K562 (cell line): ENCODE data around the gene PPAN. TPM values are rescaled to one million over a fixed set of nuclear protein-coding genes. Genes with fewer than 3 reads are reported as not detected.

Experiments
- BRF1 ChIP-seq: IDR thresholded peaks from 3 replicates; pipeline ENCODE4 v1.6.1; 2011; ENCODE audit warnings: borderline replicate concordance, mild to moderate bottlenecking; ENCODE audit not compliant: insufficient read length; ENCODE audit errors: extremely low read depth
- CLOCK ChIP-seq: fragments of 250-450 bp; sonication (Bioruptor Pico); IDR thresholded peaks from 2 replicates; pipeline ENCODE4 v1.4.0; 2020; ENCODE audit warnings: mild to moderate bottlenecking, moderate library complexity, borderline replicate concordance
- CREBBP ChIP-seq: IDR thresholded peaks from one replicate; pipeline ENCODE4 v1.6.1; 2012; ENCODE audit warnings: low read depth, mild to moderate bottlenecking, control low read depth, inconsistent platforms, low read length
- E2F1 ChIP-seq: sonication (generic); formaldehyde crosslinking; IDR thresholded peaks from 2 replicates; pipeline ENCODE4 v1.8.1; 2023; ENCODE audit warnings: mild to moderate bottlenecking, missing genetic modification reagents, moderate library complexity
- FOXA1 ChIP-seq: fragments of 450-650 bp; IDR thresholded peaks from 2 replicates; pipeline ENCODE4 v1.6.1; 2016; ENCODE audit warnings: mild to moderate bottlenecking, borderline replicate concordance
- GTF2B ChIP-seq: IDR thresholded peaks from 2 replicates; pipeline ENCODE4 v1.6.1; 2011; ENCODE audit not compliant: insufficient read length; ENCODE audit errors: extremely low read depth
- HLTF ChIP-seq: fragments of 450-650 bp; IDR thresholded peaks from 2 replicates; pipeline ENCODE4 v1.6.1; 2016
- PHTF2 ChIP-seq: fragments of 250-450 bp; sonication (Bioruptor Pico); IDR thresholded peaks from 2 replicates; pipeline ENCODE4 v1.5.0; 2021; ENCODE audit warnings: mild to moderate bottlenecking
- POLR2A ChIP-seq: fragments of 450-650 bp; conservative IDR thresholded peaks from 2 replicates; pipeline ENCODE4 v1.6.1; 2016
- RFX7 ChIP-seq: fragments of 250-450 bp; sonication (Bioruptor Pico); IDR thresholded peaks from 2 replicates; pipeline ENCODE4 v1.5.1; 2021; ENCODE audit warnings: mild to moderate bottlenecking
- RHOXF2B ChIP-seq: fragments of 250-450 bp; sonication (Bioruptor Pico); conservative IDR thresholded peaks from 2 replicates; pipeline ENCODE4 v1.5.1; 2021
- SMAD4 ChIP-seq: fragments of 250-450 bp; sonication (Bioruptor Pico); conservative IDR thresholded peaks from 2 replicates; pipeline ENCODE4 v1.8.0; 2021; ENCODE audit warnings: inconsistent platforms, mild to moderate bottlenecking, moderate library complexity
- TRIM25 ChIP-seq: fragments of 450-650 bp; IDR thresholded peaks from 2 replicates; pipeline ENCODE4 v1.7.0; 2016; ENCODE audit warnings: borderline replicate concordance
- ZBTB1 ChIP-seq: sonication (generic); formaldehyde crosslinking; IDR thresholded peaks from 2 replicates; pipeline ENCODE4 v1.8.1; 2023; ENCODE audit warnings: missing genetic modification reagents, low read depth, mild to moderate bottlenecking, borderline replicate concordance
- ZFP30 ChIP-seq: fragments of 250-450 bp; sonication (Bioruptor Pico); IDR thresholded peaks from 2 replicates; pipeline ENCODE4 v1.8.0; 2022; ENCODE audit warnings: moderate library complexity, mild to moderate bottlenecking, inconsistent platforms, borderline replicate concordance
- ZNF146 ChIP-seq: IDR thresholded peaks from one replicate; pipeline ENCODE4 v1.6.1; 2018; ENCODE audit warnings: missing compliant biosample characterization; ENCODE audit not compliant: unreplicated experiment
- ZNF263 ChIP-seq: sonication (generic); formaldehyde crosslinking; IDR thresholded peaks from 2 replicates; pipeline ENCODE4 v1.8.0; 2022; ENCODE audit warnings: mild to moderate bottlenecking, missing genetic modification reagents, borderline replicate concordance
- ZNF398 ChIP-seq: fragments of 250-450 bp; sonication (Bioruptor Pico); IDR thresholded peaks from 2 replicates; pipeline ENCODE4 v1.8.0; 2021; ENCODE audit warnings: moderate library complexity, mild to moderate bottlenecking, inconsistent platforms
- ZNF699 ChIP-seq: fragments of 250-450 bp; sonication (Bioruptor Pico); IDR thresholded peaks from 2 replicates; pipeline ENCODE4 v1.8.0; 2021; ENCODE audit warnings: mild to moderate bottlenecking, moderate library complexity; ENCODE audit not compliant: insufficient replicate concordance
- ZSCAN32 ChIP-seq: fragments of 450-650 bp; formaldehyde crosslinking; IDR thresholded peaks from 2 replicates; pipeline ENCODE4 v1.4.0; 2020; ENCODE audit warnings: mild to moderate bottlenecking, moderate library complexity
- polyA plus RNA-seq, 8 experiments: library from polyadenylated mRNA; depleted of rRNA in 4 of 8; stranded (reverse) in 5 of 8; unstranded in 3 of 8; fragments of >200 nt; fragmentation: Nextera tagmentation in 2 of 8; fragmentation: Illumina TruSeq in 1 of 8; extraction: Ambion mirVana in 2 of 8; extraction: Trizol in 1 of 8; gene quantifications; 2 replicates each; pipeline versions ENCODE4 v1.2.1 to v1.2.3, GENCODE V29; 2011 to 2014; ENCODE audit warnings: inconsistent platforms in 1 of 8, missing spikeins in 1 of 8
- total RNA-seq, 7 experiments: library from RNA; depleted of rRNA in 6 of 7; stranded (reverse); fragments of >200 nt in 6 of 7; fragmentation: Illumina TruSeq in 2 of 7; extraction: Trizol in 2 of 7; gene quantifications; 2 replicates each; pipeline versions ENCODE4 v1.2.1 to v1.2.3, GENCODE V29; 2011 to 2021; ENCODE audit warnings: low replicate concordance in 1 of 7

PPAN gene
- total and polyA plus RNA-seq, 9 of the 15 experiments (the other 6 are each of a cell fraction or from before 2014, with no cell fraction given) = 2.2 to 129 (median 59.1) TPM

GRCh38 chr19:10106100-10106936, at the start of gene PPAN (continued):
- TF ChIP-seq HLTF (no peak), ZSCAN32 (CRISPR knock-in tag) (no peak), ZBTB1 (no peak), CREBBP (no peak), RHOXF2B (CRISPR knock-in tag) (no peak), E2F1 (0 out of 2 replicates have a peak, but pooled peaks have one; percentile 61), POLR2A (peak; percentile 88), ZNF699 (CRISPR knock-in tag) (no peak), TRIM25 (no peak), PHTF2 (no peak), ZNF398 (CRISPR knock-in tag) (no peak), GTF2B (no peak), CLOCK (CRISPR knock-in tag) (no peak), FOXA1 (no peak), SMAD4 (no peak), BRF1 (no peak), ZNF263 (CRISPR knock-in tag) (no peak), ZNF146 (no peak), ZFP30 (CRISPR knock-in tag) (no peak), RFX7 (CRISPR knock-in tag) (no peak)
